Activated T-cell treated with anti-CD3 and anti-CD28 coated beads for 48 hours (primary cell): ENCODE measurements around the gene HES4.
"Not testable (repeated sequence)": the region's sequence is repeated elsewhere in the genome, so short reads cannot be mapped to it uniquely, and the experiment has no call there.

Source experiments
- DNase-seq: peaks from one replicate; pipeline ENCODE4 v3.0.0-alpha.2; 2020; ENCODE audit warnings: low read depth

HES4 gene

DNA sequence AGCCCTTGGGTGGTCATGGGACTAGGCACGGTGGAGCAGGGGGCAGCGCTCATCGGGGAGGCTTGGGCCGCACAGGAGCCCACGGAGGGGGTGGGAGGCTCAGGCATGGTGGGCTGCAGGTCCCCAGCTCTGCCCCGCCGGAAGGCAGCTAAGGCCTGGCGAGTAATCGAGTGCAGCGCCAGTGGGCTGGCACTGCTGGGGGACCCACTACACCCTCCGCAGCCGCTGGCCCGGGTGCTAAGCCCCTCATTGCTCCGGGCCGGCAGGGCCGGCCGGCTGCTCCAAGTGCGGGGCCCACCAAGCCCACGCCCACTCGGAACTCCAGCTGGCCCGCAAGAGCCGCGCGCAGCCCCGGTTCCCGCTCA, 18.4 kb upstream of the HES4 start:
- DNase-seq: not testable (repeated sequence)

DNA sequence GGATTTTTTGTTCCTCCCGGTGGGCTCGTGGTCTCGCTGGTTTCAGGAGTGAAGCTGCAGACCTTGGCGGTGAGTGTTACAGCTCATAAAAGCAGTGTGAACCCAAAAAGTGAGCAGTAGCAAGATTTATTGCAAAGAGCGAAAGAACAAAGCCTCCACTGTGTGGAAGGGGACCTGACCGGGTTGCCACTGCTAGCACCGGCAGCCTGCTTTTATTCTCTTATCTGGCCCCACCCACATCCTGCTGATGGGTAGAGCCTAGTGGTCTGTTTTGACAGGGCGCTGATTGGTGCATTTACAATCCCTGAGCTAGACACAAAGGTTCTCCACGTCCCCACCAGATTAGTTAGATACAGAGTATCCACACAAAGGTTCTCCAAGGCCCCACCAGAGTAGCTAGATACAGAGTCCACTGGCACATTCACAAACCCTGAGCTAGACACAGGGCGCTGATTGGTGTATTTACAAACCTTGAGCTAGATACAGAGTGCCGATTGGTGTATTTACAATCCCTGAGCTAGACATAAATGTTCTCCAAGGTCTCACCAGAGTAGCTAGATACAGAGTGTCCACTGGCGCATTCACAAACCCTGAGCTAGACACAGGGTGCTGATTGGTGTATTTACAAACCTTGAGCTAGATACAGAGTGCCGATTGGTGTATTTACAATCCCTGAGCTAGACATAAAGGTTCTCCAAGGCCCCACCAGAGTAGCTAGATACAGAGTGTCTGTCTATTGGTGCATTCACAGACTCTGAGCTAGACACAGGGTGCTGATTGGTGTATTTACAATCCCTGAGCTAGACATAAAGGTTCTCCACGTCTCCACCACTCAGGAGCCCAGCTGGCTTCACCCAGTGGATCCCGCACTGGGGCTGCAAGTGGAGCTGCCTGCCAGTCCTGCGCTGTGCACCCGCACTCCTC, 17.8 kb upstream of the HES4 start:
- not testable (repeated sequence) for DNase-seq

DNA sequence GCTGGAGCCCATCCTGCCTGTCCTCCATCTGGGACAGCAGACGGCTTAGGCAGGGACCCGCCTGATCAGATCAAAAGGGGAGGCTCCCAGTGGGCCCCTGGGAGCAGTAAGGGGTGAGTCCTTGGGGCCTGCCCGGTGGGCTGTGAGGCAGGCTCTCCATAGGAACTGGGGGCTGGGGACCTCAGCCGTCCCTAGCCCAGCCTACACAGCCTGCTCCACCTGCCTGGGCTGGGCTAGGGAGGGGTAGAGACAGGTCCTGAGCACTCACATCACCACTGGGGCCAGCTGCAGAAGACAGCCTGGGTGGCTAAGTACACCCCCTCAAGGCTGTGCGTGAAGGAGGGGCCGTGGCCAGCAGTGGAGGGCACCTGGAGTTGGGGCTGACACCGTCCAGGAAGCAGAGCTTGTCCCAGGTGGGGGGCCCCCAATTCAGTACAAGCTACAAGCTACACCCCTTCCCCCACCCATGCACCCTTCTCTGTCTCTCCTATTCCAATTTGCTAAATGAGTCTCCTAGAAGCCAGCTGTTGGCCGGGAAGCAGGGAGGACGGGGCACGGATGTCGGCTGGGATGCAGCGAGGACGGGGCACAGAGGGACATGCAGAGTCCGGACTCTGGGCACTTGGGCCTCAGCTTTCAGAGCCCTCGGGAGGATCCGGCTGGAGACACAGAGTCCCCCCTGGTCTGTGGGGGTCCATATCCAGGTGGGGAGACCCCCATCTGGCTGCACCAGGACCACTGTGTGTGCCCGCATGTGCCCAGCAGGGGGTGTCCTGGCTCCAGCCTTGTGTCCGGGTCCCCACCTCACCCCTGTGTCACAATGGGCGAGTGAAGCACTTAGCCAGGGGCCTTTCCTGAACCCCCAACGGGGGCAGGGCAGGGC, 15.1 kb upstream of the HES4 start:
- no peak for DNase-seq

DNA sequence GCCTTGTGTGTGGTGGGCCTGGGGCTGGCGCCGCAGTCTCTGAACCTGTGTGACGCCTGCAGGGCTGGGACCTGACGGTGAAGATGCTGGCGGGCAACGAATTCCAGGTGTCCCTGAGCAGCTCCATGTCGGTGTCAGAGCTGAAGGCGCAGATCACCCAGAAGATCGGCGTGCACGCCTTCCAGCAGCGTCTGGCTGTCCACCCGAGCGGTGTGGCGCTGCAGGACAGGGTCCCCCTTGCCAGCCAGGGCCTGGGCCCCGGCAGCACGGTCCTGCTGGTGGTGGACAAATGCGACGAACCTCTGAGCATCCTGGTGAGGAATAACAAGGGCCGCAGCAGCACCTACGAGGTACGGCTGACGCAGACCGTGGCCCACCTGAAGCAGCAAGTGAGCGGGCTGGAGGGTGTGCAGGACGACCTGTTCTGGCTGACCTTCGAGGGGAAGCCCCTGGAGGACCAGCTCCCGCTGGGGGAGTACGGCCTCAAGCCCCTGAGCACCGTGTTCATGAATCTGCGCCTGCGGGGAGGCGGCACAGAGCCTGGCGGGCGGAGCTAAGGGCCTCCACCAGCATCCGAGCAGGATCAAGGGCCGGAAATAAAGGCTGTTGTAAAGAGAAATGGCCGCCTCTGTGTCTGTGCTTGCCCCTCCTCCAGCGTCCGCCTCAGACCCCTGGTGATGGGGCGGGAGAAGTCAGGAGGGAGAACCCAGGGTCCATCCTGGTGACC, 14.2 kb upstream of the HES4 start:
- no peak for DNase-seq

DNA sequence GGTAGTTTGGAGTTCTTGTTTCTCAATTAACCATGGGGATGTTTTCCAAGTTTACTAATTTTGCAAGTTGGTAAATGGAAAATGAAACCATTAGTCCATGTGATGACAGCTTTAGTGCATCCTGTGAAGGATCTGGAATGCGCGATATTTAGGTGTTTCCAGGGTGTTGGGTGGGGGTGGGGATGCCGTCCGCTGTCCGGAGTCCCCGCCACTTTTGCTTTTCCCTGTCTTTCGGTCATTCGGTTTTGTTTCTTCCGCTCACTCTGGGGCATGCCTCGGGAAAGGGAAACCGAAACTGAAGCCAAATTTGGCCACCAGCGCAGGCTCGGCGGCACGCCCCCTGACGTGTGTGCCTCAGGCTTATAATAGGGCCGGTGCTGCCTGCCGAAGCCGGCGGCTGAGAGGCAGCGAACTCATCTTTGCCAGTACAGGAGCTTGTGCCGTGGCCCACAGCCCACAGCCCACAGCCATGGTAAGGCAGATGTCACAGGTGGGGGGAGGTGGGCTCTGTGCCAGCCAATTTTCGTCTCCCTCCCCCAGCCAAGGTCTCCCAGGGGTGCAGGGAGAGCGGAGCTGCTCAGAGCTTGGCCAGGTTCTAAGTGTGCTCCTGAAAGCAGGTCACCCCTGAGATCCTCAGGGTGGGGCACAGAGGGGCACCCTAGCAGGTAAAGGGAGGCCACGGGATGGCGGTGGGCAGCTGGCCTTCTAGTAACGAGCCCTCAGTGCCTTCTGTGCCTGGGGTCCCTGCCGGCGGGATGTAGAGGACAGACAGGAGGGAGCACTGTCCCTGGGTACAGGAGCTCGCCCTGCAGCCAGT, 13.4 kb upstream of the HES4 start, which contains the start of gene ISG15:
Gene ISG15, plus strand, starts transcription at position 393 of the 817 bp plus-strand sequence. Its CDS starts 77 bp downstream, at position 470.
- peak; percentile 80 for DNase-seq

DNA sequence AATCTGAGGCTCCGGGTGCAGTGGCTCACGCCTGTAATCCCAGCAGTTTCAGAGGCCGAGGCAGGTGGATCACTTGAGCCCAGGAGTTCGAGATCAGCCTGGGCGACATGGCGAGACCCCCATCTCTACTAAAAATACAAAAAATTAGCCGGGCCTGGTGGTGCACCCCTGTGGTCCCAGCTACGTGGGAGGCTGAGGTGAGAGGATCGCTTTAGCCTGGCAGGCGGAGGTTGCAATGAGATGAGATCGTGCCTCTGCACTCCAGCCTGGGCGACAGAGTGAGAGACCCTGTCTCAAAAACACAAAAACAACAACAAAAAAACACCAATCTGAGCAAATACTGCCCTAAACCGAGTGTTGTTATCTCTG, 12.8 kb upstream of the HES4 start:
- DNase-seq: not testable (repeated sequence)

DNA sequence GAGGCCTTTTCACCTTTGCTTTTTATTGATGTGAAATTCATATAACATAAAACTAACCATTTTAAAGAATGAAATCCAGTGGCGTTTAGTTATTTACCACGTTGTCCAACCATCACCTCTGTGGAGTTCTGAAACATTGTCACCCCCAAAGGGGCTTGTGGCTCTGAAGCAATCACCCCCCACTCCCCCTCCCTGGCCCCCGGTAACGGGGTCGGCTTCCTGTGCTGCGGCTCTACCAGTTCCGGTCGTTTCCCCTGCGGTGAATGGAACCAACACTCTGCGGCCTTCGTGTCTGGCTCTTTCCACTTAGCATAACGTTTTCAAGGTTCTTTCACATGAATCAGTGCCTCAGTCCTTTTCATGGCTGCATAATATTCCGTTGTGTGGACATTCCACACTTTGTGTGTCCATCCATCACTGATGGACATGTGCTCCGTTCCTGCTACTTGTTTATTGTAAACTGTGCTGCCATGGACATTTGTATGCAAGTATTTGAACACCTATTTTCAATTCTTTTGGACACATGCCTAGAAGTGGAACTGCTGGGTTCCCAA, 11.6 kb upstream of the HES4 start:
- no peak for DNase-seq

DNA sequence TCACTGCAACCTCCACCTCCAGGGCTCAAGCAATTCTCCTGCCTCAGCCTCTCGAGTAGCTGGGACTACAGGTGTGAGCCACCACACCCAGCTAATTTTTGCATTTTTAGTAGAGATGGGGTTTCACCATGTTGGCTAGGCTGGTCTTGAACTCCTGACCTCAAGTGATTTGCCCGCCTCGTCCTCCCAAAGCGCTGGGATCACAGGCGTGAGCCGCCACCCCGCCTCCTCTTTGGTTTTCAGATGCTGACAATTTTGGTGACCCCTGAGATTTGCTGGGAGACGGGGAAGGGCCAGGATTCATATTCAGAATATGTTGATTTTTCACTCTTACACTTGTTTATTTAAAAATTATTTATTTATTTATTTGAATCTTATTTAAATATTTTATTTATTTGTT, 10.2 kb upstream of the HES4 start:
- DNase-seq: not testable (repeated sequence)

DNA sequence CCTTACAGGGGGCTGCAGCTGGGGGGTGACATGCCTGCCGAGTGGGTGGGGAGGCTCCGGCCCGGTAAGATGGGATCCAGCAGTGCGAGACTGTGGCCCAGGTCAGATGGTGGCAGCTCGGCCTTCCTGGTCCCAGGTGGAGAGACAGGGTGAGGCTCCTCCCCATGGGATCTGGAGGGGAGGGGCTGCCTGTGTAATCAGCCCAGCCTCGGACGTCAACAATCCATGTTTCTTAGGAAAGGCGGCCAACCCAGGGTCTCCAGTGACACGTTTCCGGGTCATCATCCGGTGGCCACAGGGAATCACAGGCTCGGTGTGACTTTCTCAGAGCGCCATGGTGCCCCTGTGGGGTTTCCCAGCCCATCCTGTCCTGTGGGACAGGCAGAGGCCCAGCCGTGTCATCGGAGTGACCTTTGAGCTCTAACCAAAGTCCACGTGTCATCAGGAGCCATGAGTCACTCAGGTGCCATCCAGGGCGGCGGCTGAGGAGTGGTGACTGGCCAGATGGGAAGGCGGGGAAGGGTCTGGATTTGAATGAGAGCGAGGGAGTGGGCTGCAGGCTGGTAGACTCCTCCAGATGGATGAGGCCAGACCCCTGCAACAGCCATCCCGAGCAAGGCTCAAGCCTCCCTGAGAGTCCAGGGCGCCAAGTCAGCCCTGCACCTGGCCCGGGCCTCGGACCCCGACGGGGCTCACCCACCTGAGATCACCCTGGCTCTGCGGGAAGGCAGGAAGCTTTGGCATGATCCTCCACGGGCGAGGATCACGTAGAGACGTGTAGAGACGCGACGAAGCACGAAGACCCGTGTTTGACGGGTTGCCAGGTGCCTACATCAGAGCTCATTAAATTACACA, 6.6 kb upstream of the HES4 start:
- no peak for DNase-seq

DNA sequence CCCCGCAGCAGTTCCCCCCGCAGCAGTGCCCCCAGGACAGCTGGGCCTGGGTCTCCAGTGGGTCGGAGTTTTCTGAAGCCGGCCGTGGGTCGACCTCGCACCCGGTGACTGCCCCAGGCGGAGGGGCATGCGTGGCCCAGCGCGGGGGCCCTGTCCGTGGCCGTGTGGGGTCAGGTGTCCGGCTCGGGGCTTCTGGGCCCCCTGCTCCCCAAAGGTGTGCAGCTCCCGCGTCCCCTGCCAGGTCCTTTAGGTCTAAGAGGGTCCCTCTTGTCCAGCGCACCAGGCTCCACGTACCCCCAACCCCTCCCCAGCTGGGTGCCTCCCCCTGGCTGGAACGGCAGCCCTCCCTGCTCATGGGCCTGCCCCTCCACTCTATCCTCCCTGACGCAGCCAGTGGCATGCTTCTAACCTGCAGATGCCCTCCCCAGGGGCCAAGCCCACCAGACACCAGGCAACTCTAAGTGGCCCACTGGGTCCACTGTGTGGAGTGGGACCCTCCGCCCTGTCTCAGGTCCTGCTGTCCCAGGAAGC, 5.9 kb upstream of the HES4 start:
- DNase-seq: no peak

DNA sequence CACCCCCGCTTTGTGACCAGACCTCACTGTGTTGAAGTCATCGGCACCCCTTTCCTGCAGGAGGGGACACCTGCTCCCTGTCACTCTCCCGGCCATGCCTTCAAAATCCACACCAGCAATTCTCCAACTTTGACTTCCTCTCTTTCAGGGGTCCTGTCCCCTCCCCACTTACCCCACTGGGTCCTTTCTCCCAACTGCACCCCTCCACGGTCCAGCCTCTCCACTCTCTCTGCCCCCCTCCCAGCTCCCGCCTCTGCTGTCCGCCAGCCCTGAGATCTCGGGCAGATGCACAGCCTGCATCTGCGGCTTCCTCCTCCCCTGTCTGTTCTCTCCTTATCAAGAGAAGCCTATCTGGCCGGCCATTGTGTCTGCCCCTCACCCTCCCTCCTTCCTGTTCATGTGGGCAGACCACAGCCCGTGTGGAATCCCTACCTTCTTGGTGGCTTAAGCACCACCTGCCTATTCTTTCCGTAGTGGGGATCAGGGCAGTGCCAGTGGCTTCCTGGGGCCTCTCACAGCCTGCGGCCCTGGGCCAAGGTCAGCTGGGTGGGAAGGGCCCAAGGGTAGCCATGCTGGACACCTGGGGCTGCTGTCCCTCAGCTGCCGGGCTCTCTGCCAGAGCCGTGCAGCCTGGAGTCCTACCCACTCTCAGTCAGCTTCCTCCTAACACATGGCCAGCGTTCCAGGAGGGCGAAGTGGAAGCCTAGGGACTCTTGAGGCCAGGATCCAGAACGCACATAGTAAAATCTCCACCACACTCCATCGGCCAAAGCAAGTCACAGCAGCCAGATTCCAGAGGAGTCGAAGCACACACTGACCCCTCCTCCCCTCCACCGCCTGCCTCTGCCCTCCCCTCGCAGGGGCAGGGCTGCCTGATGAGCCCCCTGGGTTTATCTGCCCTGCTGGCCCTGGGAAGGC, 5.1 kb upstream of the HES4 start:
- no peak for DNase-seq

DNA sequence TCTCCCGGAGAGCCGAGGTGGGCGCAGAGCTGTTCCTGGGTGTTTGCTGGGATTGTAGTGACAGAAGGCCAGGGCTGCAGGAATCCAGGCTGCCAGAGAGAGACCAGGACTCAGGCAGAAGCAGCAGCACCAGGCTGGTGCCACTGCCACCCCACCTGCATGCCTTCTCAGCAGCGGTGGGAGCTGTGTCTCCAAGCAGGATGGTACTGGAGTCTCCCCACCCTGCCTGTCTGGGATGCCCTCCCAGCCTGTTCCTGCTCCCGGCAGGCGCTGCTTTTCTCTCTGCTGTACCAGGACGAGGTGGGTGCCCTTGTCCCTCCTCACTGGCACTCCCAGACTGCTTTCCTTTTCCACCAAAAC, 4.5 kb upstream of the HES4 start:
- no peak for DNase-seq

DNA sequence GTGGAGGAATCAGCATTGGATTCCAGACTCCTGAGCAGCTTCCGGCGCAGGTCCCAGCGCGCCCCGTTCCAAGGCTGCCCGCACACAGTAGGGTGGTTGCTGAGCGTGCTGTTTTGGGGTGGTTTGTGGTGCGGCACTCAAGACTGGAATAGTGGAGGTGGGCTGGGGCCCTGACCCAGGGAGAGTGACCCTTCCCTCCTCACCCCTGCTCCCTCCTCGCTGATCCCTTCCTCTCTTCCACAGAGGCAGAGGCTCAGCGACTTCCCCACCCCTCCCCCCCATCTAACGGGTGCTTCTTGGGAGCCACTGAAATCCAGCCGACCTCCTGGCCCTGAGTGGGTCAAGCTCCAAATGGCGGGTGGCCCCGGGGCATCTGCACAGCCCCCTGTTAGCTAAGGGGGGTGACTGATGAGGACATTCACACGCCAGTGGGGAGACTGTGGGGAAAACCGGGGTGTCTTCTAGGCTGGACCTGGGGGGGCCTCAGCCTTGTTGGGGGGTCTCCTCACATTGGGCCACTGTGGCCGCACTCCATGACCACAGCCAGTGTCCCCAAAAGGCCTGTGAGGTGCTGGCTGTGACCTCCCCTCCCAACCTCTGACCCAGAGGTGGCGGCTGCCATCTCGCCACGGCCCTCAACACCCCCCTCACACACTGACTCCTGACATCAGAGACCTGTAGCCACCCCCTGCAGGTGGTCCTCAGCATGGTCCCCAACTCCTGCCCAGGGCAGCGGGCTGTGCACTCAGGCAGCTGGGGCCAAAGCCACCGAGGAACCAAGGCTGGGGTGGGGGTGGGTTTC, 3.9 kb upstream of the HES4 start:
- no peak for DNase-seq

DNA sequence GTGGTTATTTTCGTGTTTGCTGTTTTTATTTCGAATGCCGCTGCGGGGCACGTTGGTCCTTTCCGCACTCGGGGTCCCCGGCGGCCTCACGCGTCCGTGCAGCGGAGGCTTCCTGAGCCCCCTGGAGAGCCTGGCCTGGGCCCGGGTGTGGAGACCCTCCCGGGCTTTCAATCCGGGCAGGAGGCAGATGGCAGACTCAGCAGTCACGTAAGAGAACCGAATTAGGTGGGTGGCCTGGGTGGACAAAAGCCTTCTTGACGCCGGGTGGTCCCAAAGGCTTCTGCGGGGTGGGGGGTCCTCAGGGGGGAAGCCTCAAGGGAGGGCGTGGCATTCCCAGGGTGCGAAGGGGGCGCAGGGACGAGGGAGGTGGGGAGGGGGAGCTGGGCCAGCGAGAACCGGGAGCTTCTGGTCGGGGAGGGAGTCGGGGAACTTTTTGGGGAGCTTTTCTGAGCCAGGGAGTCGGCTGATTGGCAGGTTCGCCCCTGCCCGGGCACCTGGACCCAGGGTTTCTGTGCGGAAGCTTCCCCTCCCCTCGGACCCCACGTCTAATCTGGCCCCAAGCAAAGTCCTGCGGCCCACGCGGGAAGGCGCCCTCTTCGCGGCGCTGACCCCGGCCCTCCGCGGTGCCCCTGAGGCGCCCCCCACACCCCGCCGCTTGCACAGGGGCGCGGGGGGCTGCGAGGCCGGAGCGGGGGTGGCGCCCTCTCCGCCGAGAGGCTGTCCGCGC, 1.3 kb upstream of the HES4 start:
- no peak for DNase-seq

DNA sequence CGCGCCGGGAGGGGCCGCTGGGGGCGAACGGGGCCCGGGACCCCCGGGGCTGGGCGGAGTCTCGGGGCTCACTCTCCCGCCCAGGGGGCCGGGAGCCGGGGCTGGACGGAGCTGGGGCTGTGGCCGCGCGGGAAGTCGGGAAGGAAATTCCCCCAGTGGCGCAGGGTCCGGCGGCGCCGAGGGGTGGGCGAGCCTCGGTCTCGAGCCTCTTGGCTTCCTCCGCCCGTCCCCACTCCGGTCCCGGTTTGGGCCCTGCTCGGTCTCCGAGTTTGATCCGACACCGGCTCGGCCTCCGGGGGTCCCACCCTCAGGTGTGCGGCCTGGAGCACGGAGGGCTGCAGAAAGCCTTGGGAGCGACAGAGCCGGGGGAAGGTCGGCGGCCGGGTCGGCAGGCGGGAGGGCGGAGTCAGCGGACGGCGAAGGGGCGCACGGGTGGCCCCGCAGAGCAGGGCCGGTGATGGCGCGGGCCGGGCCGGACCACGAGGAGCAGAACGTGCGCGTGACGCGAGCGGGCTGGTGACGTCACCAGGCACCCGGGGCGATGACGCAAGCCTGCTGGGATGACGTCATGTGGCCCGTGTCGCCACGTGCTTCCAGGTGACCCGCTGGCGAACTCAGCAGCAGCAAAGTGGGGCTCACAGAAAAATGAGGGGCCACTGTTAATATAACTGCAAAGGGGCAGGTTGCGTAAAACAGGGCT, 610 bp upstream of the HES4 start:
- DNase-seq: peak; percentile 67

DNA sequence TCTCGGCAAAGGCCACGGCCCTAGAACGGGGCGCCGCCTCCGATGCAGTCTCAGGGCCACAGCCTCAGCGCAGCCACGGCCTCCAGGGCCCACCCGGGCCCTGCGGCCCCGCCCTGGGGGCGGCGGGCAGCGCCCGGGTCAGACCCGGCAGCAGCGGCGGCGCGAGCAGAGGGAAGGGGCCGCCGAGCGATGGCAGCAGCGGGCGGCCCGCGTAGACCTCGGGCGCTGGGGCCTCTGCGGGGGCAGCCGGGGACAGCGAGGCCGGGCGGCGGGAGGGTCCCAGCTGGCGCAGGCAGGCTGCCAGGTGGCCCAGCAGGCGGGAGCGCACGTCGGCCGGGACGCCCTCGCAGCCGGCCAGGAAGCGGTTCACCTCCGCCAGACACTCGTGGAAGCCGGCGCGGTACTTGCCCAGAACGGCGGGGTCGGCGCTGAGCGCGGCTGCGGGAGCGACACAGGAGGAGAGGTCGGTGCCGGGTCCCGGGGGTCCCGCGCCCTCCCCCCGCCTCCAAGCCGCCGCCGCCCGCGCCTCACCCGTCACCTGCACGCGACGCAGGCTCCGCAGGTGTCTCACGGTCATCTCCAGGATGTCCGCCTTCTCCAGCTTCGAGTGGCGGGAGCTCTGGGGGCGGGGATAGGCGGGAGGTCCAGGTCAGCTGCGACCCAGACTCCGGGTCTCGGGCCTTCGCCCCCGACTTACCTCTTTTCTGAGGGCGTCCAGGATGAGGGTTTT, 737 bp downstream of the HES4 start:
- DNase-seq: no peak
